K562 (cell line): ENCODE measurements around the gene EFNA2. TPM values are rescaled to one million over a fixed set of nuclear protein-coding genes. Genes with fewer than 3 reads are reported as not detected.

Experiments
- ATF6 ChIP-seq: sonication (generic); formaldehyde crosslinking; IDR thresholded peaks from 2 replicates; pipeline ENCODE4 v1.4.0; 2020; ENCODE audit warnings: mild to moderate bottlenecking, missing genetic modification reagents
- CBX5 ChIP-seq: IDR thresholded peaks from 2 replicates; pipeline ENCODE4 v1.6.1; 2014; ENCODE audit warnings: low read depth, borderline replicate concordance
- CREBBP ChIP-seq: IDR thresholded peaks from one replicate; pipeline ENCODE4 v1.6.1; 2012; ENCODE audit warnings: low read depth, mild to moderate bottlenecking, control low read depth, inconsistent platforms, low read length
- E4F1 ChIP-seq: fragments of 250-450 bp; sonication (Bioruptor Pico); IDR thresholded peaks from 2 replicates; pipeline ENCODE4 v1.5.0; 2021; ENCODE audit warnings: mild to moderate bottlenecking, borderline replicate concordance
- ETV5 ChIP-seq: sonication (generic); formaldehyde crosslinking; IDR thresholded peaks from 2 replicates; pipeline ENCODE4 v1.4.0; 2020; ENCODE audit warnings: low read depth, mild to moderate bottlenecking, missing genetic modification reagents
- IFI16 ChIP-seq: fragments of 250-450 bp; sonication (Bioruptor Pico); IDR thresholded peaks from 2 replicates; pipeline ENCODE4 v2.1.2; 2022; ENCODE audit warnings: mild to moderate bottlenecking, inconsistent platforms
- JUNB ChIP-seq: fragments of 450-650 bp; formaldehyde crosslinking; conservative IDR thresholded peaks from 2 replicates; pipeline ENCODE4 v1.4.0; 2020; ENCODE audit warnings: mild to moderate bottlenecking
- JUND ChIP-seq, 2 experiments: IDR thresholded peaks; 2 replicates in 1 of 2; 3 replicates in 1 of 2; pipeline ENCODE4 v1.6.1; 2011; ENCODE audit warnings: borderline replicate concordance in 2 of 2, low read depth in 2 of 2, low read length in 2 of 2, improper control_type of control experiment in 1 of 2, missing biosample characterization in 1 of 2, missing genetic modification characterization in 1 of 2, missing genetic modification reagents in 1 of 2
- MEF2A ChIP-seq: IDR thresholded peaks from 2 replicates; pipeline ENCODE4 v1.6.1; 2011; ENCODE audit warnings: low read depth, mild to moderate bottlenecking, low read length, moderate library complexity; ENCODE audit not compliant: control insufficient read depth
- POLR2B ChIP-seq: fragments of 450-650 bp; IDR thresholded peaks from 2 replicates; pipeline ENCODE4 v1.6.1; 2018; ENCODE audit warnings: low read depth; ENCODE audit not compliant: partially characterized antibody
- RBM25 ChIP-seq: fragments of 200-400 bp; formaldehyde crosslinking; IDR thresholded peaks from 2 replicates; pipeline ENCODE4 v1.6.1; 2018; ENCODE audit warnings: low read length, low read depth, moderate library complexity; ENCODE audit not compliant: severe bottlenecking
- RUNX1 ChIP-seq: sonication (generic); IDR thresholded peaks from 2 replicates; pipeline ENCODE4 v1.6.1; 2016; ENCODE audit warnings: antibody characterized with exemption, low read depth
- TCF7L2 ChIP-seq: fragments of 150-350 bp; IDR thresholded peaks from 2 replicates; pipeline ENCODE4 v1.6.1; 2016; ENCODE audit warnings: low read depth, mild to moderate bottlenecking, low read length, moderate library complexity
- TRIM25 ChIP-seq: fragments of 450-650 bp; IDR thresholded peaks from 2 replicates; pipeline ENCODE4 v1.7.0; 2016; ENCODE audit warnings: borderline replicate concordance
- ZNF449 ChIP-seq: fragments of 250-450 bp; sonication (Bioruptor Pico); IDR thresholded peaks from 2 replicates; pipeline ENCODE4 v1.8.0; 2022; ENCODE audit warnings: moderate library complexity, mild to moderate bottlenecking, inconsistent platforms
- ZNF589 ChIP-seq: fragments of 200-800 bp; sonication (Bioruptor generic); IDR thresholded peaks from 2 replicates; pipeline ENCODE4 v1.6.1; 2016; ENCODE audit warnings: low read depth, missing genetic modification characterization, missing compliant biosample characterization
- ZNF76 ChIP-seq: fragments of 250-450 bp; sonication (Bioruptor Pico); IDR thresholded peaks from 2 replicates; pipeline ENCODE4 v1.4.0; 2020; ENCODE audit warnings: mild to moderate bottlenecking, moderate library complexity, borderline replicate concordance
- polyA plus RNA-seq, 8 experiments: library from polyadenylated mRNA; depleted of rRNA in 4 of 8; stranded (reverse) in 5 of 8; unstranded in 3 of 8; fragments of >200 nt; fragmentation: Nextera tagmentation in 2 of 8; fragmentation: Illumina TruSeq in 1 of 8; extraction: Ambion mirVana in 2 of 8; extraction: Trizol in 1 of 8; gene quantifications; 2 replicates each; pipeline versions ENCODE4 v1.2.1 to v1.2.3, GENCODE V29; 2011 to 2014; ENCODE audit warnings: inconsistent platforms in 1 of 8, missing spikeins in 1 of 8
- total RNA-seq, 7 experiments: library from RNA; depleted of rRNA in 6 of 7; stranded (reverse); fragments of >200 nt in 6 of 7; fragmentation: Illumina TruSeq in 2 of 7; extraction: Trizol in 2 of 7; gene quantifications; 2 replicates each; pipeline versions ENCODE4 v1.2.1 to v1.2.3, GENCODE V29; 2011 to 2021; ENCODE audit warnings: low replicate concordance in 1 of 7

EFNA2 gene
- total and polyA plus RNA-seq, 9 of the 15 experiments (the other 6 are each of a cell fraction or from before 2014, with no cell fraction given): 0.11 to 0.44 (median 0.15) TPM; not detected in 6

GRCh38 chr19:1260749-1261537 lies 24.7 kb upstream of the EFNA2 start (continued):
- TF ChIP-seq MEF2A: peak; percentile 72
- TF ChIP-seq TCF7L2: no peak
- TF ChIP-seq CREBBP: no peak
- no peak for TF ChIP-seq ZNF449 (CRISPR knock-in tag)
- no peak for TF ChIP-seq JUNB (CRISPR knock-in tag)
- no peak for TF ChIP-seq E4F1 (CRISPR knock-in tag)
- TF ChIP-seq ZNF76 (CRISPR knock-in tag): no peak
- TF ChIP-seq JUND (IDR thresholded peaks at IDR 0.05; ENCODE audit: borderline replicate concordance, low read depth, low read length): peak; percentile 91
- peak; percentile 79; the same call in 1 of the 3 replicates for TF ChIP-seq JUND (tag; IDR thresholded peaks at IDR 0.05; ENCODE audit: borderline replicate concordance, low read depth, low read length)
- TF ChIP-seq TRIM25: no peak
- TF ChIP-seq CBX5: no peak
- no peak for TF ChIP-seq IFI16 (CRISPR knock-in tag)
- TF ChIP-seq RUNX1: no peak
- no peak for TF ChIP-seq POLR2B
- no peak for TF ChIP-seq ZNF589 (CRISPR knock-in tag)
- peak; percentile 100 for TF ChIP-seq RBM25
- TF ChIP-seq ATF6 (CRISPR knock-in tag): no peak
- TF ChIP-seq ETV5: no peak
